Measurements from ENCODE around the gene CSTA. TPM values are rescaled to one million over a fixed set of nuclear protein-coding genes. Genes with fewer than 3 reads are reported as not detected.

Gene CSTA
- total RNA-seq, 4 donors from 2014 or later: 1.1 to 4.8 (median 2.7) TPM; not detected in 1

Other genes starting within 250 kb of the CSTA start
- under 1 TPM in 1 of 4 donors, not detected in 3; 0.39 TPM for gene CASR, start 141.6 kb upstream of the CSTA start, total RNA-seq
- gene MIX23, start 58.0 kb downstream of the CSTA start, total RNA-seq: 10 to 100 TPM in 3 of 4 donors, 1 to 10 TPM in 1; 5.7 to 19.2 (median 13.5) TPM
- 10 to 100 TPM; 13.2 to 23.1 (median 17.8) TPM for gene FAM162A, start 58.9 kb downstream of the CSTA start, total RNA-seq
- gene WDR5B, start 90.8 kb downstream of the CSTA start, total RNA-seq: 1 to 10 TPM; 4.4 to 5.1 (median 4.8) TPM
- 10 to 100 TPM; 36.8 to 46.5 (median 41.8) TPM for gene KPNA1, start 189.7 kb downstream of the CSTA start, total RNA-seq
- 10 to 100 TPM; 16.1 to 32.6 (median 22.4) TPM for gene PARP9, start 239.1 kb downstream of the CSTA start, total RNA-seq
- 10 to 100 TPM; 14.9 to 23.2 (median 18.9) TPM for gene DTX3L, start 239.1 kb downstream of the CSTA start, total RNA-seq